ENCODE measurements around the gene GINS3. TPM values are rescaled to one million over a fixed set of nuclear protein-coding genes. Genes with fewer than 3 reads are reported as not detected.

GINS3 gene
- total and polyA plus RNA-seq, 4 donors: 0.76 to 5.9 (median 1.2) TPM

GRCh38 chr16:58417600-58417999, 25.3 kb downstream of the GINS3 start:
- Histone ChIP-seq H3K4me3 (ENCODE audit: low read depth in 1 of 3, low read length in 3 of 3) (no peak overlapping the region), H3K4me1 (ENCODE audit: control insufficient read depth in 4 of 4, insufficient read depth in 4 of 4, low read length in 3 of 4) (peaks cover 0 to 4% (median 0%) of the 10 kb centered on the region in 4 donors), H3K9ac (ENCODE audit: low read depth in 1 of 2, low read length in 2 of 2) (no peak overlapping the region), H3K9me3 (ENCODE audit: control insufficient read depth in 4 of 4, low read length in 3 of 4) (no peaks in the 10 kb centered on the region), H3K27ac (ENCODE audit: low read depth in 1 of 2, low read length in 2 of 2) (no peak overlapping the region), H3K27me3 (ENCODE audit: control insufficient read depth in 4 of 4, insufficient read depth in 4 of 4, low read length in 3 of 4) (no peaks in the 10 kb centered on the region), H3K36me3 (ENCODE audit: control insufficient read depth in 4 of 4, insufficient read depth in 3 of 4, low read depth in 1 of 4, low read length in 3 of 4) (no peaks in the 10 kb centered on the region)
- no peak for DNase-seq (ENCODE audit: low spot score)
- WGBS: 49% methylated on average over 5 of the region's 5 CpGs
- TF ChIP-seq ZBTB33 (IDR thresholded peaks at IDR 0.05) (no peak), FOXA2 (IDR thresholded peaks at IDR 0.05) (no peak), HNF4A (conservative IDR thresholded peaks at IDR 0.05) (no peak), EGR1 (IDR thresholded peaks at IDR 0.05; ENCODE audit: low read depth in 2 of 2) (no peak), REST (IDR thresholded peaks at IDR 0.05) (no peak), JUND (IDR thresholded peaks at IDR 0.05) (no peak), RAD21 (IDR thresholded peaks at IDR 0.05) (no peak), RXRA (IDR thresholded peaks at IDR 0.05) (no peak), NR2F2 (IDR thresholded peaks at IDR 0.05) (no peak), GABPA (IDR thresholded peaks at IDR 0.05 in 1 of 2, conservative IDR thresholded peaks at IDR 0.05 in 1 of 2) (no peak), YY1 (IDR thresholded peaks at IDR 0.05) (no peak), SP1 (IDR thresholded peaks at IDR 0.05) (no peak)
- TF ChIP-seq, protein P1, sequence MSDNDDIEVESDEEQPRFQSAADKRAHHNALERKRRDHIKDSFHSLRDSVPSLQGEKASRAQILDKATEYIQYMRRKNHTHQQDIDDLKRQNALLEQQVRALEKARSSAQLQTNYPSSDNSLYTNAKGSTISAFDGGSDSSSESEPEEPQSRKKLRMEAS (IDR thresholded peaks at IDR 0.05): no peak

- H3K9me3 ChIP-seq (ENCODE audit: control insufficient read depth in 4 of 4, low read length in 3 of 4): no peaks in the 10 kb centered on the region
- no peaks in the 10 kb centered on the region for H3K36me3 ChIP-seq (ENCODE audit: control insufficient read depth in 4 of 4, insufficient read depth in 3 of 4, low read depth in 1 of 4, low read length in 3 of 4)
- peaks cover 0 to 4% (median 0%) of the 10 kb centered on the region in 4 donors for H3K4me1 ChIP-seq (ENCODE audit: control insufficient read depth in 4 of 4, insufficient read depth in 4 of 4, low read length in 3 of 4)
- no peaks in the 10 kb centered on the region for H3K27me3 ChIP-seq (ENCODE audit: control insufficient read depth in 4 of 4, insufficient read depth in 4 of 4, low read length in 3 of 4)
- H3K9ac ChIP-seq (ENCODE audit: low read depth in 1 of 2, low read length in 2 of 2): no peak overlapping the region
- TF ChIP-seq GABPA (IDR thresholded peaks at IDR 0.05 in 1 of 2, conservative IDR thresholded peaks at IDR 0.05 in 1 of 2) (no peak), ATF3 (IDR thresholded peaks at IDR 0.05) (no peak), RAD21 (IDR thresholded peaks at IDR 0.05) (no peak), SP1 (IDR thresholded peaks at IDR 0.05) (no peak), TAF1 (conservative IDR thresholded peaks at IDR 0.05) (no peak), FOXA2 (IDR thresholded peaks at IDR 0.05) (no peak), FOXA1 (IDR thresholded peaks at IDR 0.05) (no peak), JUND (IDR thresholded peaks at IDR 0.05) (no peak), YY1 (IDR thresholded peaks at IDR 0.05) (no peak), REST (IDR thresholded peaks at IDR 0.05) (no peak), HNF4G (IDR thresholded peaks at IDR 0.05) (no peak)
- TF ChIP-seq, protein P1 (IDR thresholded peaks at IDR 0.05): no peak
- H3K4me3 ChIP-seq (ENCODE audit: low read depth in 1 of 3, low read length in 3 of 3): no peak overlapping the region
- H3K27ac ChIP-seq (ENCODE audit: low read depth in 1 of 2, low read length in 2 of 2): no peak overlapping the region
- no peak for DNase-seq (ENCODE audit: low spot score)
- 79% methylated on average over 7 of the region's 7 CpGs for WGBS
Observed at GRCh38 chr16:58418026-58418425, 25.8 kb downstream of the GINS3 start.
